ENCODE measurements around the gene PPP2CA.

Gene PPP2CA

GRCh38 chr5:134246771-134247427 lies 21.0 kb upstream of the PPP2CA start:
- Mint-ChIP-seq H3K9me3 (no peaks in the 10 kb centered on the region), H3K4me1 (peaks cover 44% of the 10 kb centered on the region), H3K4me3 (no peak overlapping the region), H3K27ac (no peak overlapping the region), H3K36me3 (ENCODE audit: low read depth) (no peaks in the 10 kb centered on the region), H3K27me3 (ENCODE audit: low read depth, poor library complexity) (peaks cover 3% of the 10 kb centered on the region)
- DNase-seq: no peak
- TF ChIP-seq CTCF (IDR thresholded peaks at IDR 0.05): no peak

- TF ChIP-seq CTCF (IDR thresholded peaks at IDR 0.05): no peak
- no peak for DNase-seq
- Mint-ChIP-seq H3K4me3 (peak overlapping the region; percentile 18), H3K27me3 (ENCODE audit: low read depth, poor library complexity) (peaks cover 3% of the 10 kb centered on the region), H3K9me3 (no peaks in the 10 kb centered on the region), H3K4me1 (peaks cover 46% of the 10 kb centered on the region), H3K27ac (no peak overlapping the region), H3K36me3 (ENCODE audit: low read depth) (no peaks in the 10 kb centered on the region)
Measured at GRCh38 chr5:134245692-134246091, 19.8 kb upstream of the PPP2CA start.

- Mint-ChIP-seq H3K4me1 (peaks cover 52% of the 10 kb centered on the region), H3K27me3 (ENCODE audit: low read depth, poor library complexity) (peaks cover 3% of the 10 kb centered on the region), H3K27ac (peak overlapping the region; percentile 39), H3K36me3 (ENCODE audit: low read depth) (no peaks in the 10 kb centered on the region), H3K9me3 (no peaks in the 10 kb centered on the region), H3K4me3 (peak overlapping the region; percentile 12)
- peak; percentile 42 for DNase-seq
- TF ChIP-seq CTCF (IDR thresholded peaks at IDR 0.05): no peak
Measured at GRCh38 chr5:134245101-134245604, 19.3 kb upstream of the PPP2CA start.

- Mint-ChIP-seq H3K36me3 (ENCODE audit: low read depth) (no peaks in the 10 kb centered on the region), H3K4me3 (no peak overlapping the region), H3K27me3 (ENCODE audit: low read depth, poor library complexity) (peaks cover 6% of the 10 kb centered on the region), H3K27ac (no peak overlapping the region), H3K4me1 (peaks cover 41% of the 10 kb centered on the region), H3K9me3 (no peaks in the 10 kb centered on the region)
- no peak for TF ChIP-seq CTCF (IDR thresholded peaks at IDR 0.05)
- no peak for DNase-seq
Measured at GRCh38 chr5:134242146-134242545, 16.3 kb upstream of the PPP2CA start.

- no peaks in the 10 kb centered on the region for H3K9me3 Mint-ChIP-seq
- no peak for TF ChIP-seq CTCF (IDR thresholded peaks at IDR 0.05)
- H3K27ac Mint-ChIP-seq: no peak overlapping the region
- H3K27me3 Mint-ChIP-seq (ENCODE audit: low read depth, poor library complexity): peaks cover 16% of the 10 kb centered on the region
- DNase-seq: no peak
- H3K4me1 Mint-ChIP-seq: peaks cover 30% of the 10 kb centered on the region
- no peaks in the 10 kb centered on the region for H3K36me3 Mint-ChIP-seq (ENCODE audit: low read depth)
- H3K4me3 Mint-ChIP-seq: no peak overlapping the region
Measured at GRCh38 chr5:134240421-134240962, 14.6 kb upstream of the PPP2CA start.

GRCh38 chr5:134236820-134237219 lies 10.9 kb upstream of the PPP2CA start:
- DNase-seq: no peak
- Mint-ChIP-seq H3K36me3 (ENCODE audit: low read depth) (no peaks in the 10 kb centered on the region), H3K27ac (no peak overlapping the region), H3K4me3 (no peak overlapping the region), H3K4me1 (peaks cover 11% of the 10 kb centered on the region), H3K9me3 (no peaks in the 10 kb centered on the region), H3K27me3 (ENCODE audit: low read depth, poor library complexity) (peaks cover 24% of the 10 kb centered on the region)
- no peak for TF ChIP-seq CTCF (IDR thresholded peaks at IDR 0.05)

Measured in nephron progenitor cell (in vitro differentiated cells).